Measurements from ENCODE around the gene CRLF1. TPM values are rescaled to one million over a fixed set of nuclear protein-coding genes. Genes with fewer than 3 reads are reported as not detected.

The CRLF1 gene
- 3.3 TPM for polyA plus RNA-seq (2013, experiment 1 of 2; ENCODE audit: insufficient read length)
- 3.1 TPM for polyA plus RNA-seq (2013, experiment 2 of 2; ENCODE audit: insufficient read length)

GRCh38 chr19:18606281-18607225 is at the start of gene CRLF1:
TSS of gene CRLF1 (minus strand) at chr19:18606799. CDS start at chr19:18606656, 143 bp downstream.
- no peak for DNase-seq

- DNase-seq, result no peak
These were observed 48.7 kb upstream of the CRLF1 start for GRCh38 chr19:18655173-18655844.

GRCh38 chr19:18654469-18654868 is 47.9 kb upstream of the CRLF1 start:
- no peak for DNase-seq

GRCh38 chr19:18653853-18654252 is 47.3 kb upstream of the CRLF1 start:
- no peak for DNase-seq

- no peak for DNase-seq
These were observed 45.1 kb upstream of the CRLF1 start for GRCh38 chr19:18651733-18652132.

GRCh38 chr19:18651300-18651699 is 44.7 kb upstream of the CRLF1 start:
- no peak for DNase-seq

GRCh38 chr19:18650468-18651041 is 44.0 kb upstream of the CRLF1 start:
- peak; percentile 29 for DNase-seq

GRCh38 chr19:18650021-18650390 is 43.4 kb upstream of the CRLF1 start:
- DNase-seq, result no peak

GRCh38 chr19:18649371-18650020 is 42.9 kb upstream of the CRLF1 start:
- peak; percentile 45 for DNase-seq

GRCh38 chr19:18648973-18649315 is 42.3 kb upstream of the CRLF1 start:
- no peak for DNase-seq

- no peak for DNase-seq
These were observed 41.2 kb upstream of the CRLF1 start for GRCh38 chr19:18647807-18648206.

GRCh38 chr19:18647371-18647767 is 40.8 kb upstream of the CRLF1 start:
- no peak for DNase-seq

GRCh38 chr19:18646535-18647370 is 40.2 kb upstream of the CRLF1 start:
- DNase-seq, result no peak

GRCh38 chr19:18645035-18645511 is 38.5 kb upstream of the CRLF1 start:
- no peak for DNase-seq

GRCh38 chr19:18644196-18645034 is 37.8 kb upstream of the CRLF1 start:
- no peak for DNase-seq

- DNase-seq, result no peak
These were observed 33.2 kb upstream of the CRLF1 start for GRCh38 chr19:18639706-18640243.

- no peak for DNase-seq
These were observed 31.4 kb upstream of the CRLF1 start for GRCh38 chr19:18637673-18638630.

GRCh38 chr19:18636969-18637629 is 30.5 kb upstream of the CRLF1 start, which contains the start of gene KLHL26:
TSS of gene KLHL26 (plus strand) at chr19:18637028. CDS start at chr19:18637055, 27 bp downstream.
- no peak for DNase-seq

All from fibroblast of skin of scalp (primary cell).